Hippocampal formation (tissue), 2 donors: ENCODE results near the gene ENOX1.

ENCODE experiments used
- DNase-seq, 2 donors: peaks; one replicate each; lab custom pipeline; 2025; lab: John Stamatoyannopoulos, UW

The ENOX1 gene

GRCh38 chr13:43669964-43670363, 116.8 kb downstream of the ENOX1 start:
- no peak for DNase-seq

GRCh38 chr13:43669101-43669500, 117.7 kb downstream of the ENOX1 start:
- no peak for DNase-seq

DNA sequence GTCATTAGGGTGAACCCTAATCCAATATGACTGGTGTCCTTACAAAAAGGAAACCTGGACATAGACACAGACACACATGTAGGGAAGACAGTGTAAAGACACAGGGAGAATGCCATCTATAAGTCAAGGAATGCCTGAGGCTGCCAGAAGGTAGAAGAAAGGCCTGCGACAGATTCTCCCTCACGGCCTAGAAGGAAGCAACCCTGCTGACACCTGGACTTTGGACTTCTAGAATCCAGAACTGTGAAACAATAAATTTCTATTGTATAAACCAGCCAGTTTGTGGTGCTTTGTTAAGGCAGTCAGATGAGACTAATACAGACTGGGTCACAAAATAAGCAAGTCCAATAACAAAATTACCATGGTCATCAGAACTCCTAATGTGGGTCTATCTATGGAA, 120.4 kb downstream of the ENOX1 start:
- no peak for DNase-seq

DNA sequence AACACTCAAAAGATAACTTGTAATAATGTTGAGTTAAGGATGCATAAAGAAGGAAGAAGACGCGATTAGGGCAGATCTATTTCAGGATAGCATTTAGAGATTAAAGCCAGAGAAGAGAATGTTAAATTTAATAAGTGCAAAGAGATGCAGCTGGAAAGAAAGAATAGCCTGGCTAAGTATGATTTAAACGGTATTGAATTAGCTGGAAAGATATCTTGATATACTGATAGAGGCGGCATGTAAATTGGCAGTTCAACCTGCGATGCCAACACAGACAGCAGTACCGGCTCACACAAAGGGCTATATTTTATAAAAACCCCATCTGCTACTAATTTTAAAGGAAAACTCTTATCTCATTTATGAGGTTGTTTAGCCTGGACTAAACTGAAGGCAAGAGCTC, 121.4 kb downstream of the ENOX1 start:
- DNase-seq = no peak

- DNase-seq = no peak
Observed at GRCh38 chr13:43664700-43665191, 122.0 kb downstream of the ENOX1 start.

DNA sequence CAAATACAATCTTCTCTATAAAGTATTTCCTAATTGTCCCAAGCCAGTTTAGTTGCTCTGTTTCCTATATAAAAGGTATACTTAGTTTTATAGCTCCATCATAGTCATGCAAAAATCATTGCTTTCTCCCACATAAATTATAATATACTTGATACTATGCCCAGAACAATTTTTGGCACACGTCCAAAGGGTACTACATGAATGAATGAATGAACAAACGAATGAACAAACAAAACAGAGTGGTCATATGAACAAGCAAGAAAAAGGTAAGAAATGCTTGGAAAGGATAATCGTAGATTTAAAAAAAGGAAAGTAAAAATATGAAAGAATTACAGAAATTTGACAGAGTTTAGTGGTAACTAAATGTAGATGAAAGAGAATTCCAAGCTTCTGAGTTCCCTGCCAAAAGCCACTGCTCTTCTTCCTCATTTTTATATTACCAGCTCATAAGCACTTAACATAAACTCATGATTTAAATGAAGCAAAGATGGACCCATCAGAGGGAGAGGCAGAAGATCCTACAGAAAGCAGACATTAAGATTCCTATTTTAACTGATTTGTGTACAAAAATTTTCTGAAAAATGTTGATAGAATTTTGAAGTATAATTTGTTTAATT, 123.2 kb downstream of the ENOX1 start:
- DNase-seq = no peak

DNA sequence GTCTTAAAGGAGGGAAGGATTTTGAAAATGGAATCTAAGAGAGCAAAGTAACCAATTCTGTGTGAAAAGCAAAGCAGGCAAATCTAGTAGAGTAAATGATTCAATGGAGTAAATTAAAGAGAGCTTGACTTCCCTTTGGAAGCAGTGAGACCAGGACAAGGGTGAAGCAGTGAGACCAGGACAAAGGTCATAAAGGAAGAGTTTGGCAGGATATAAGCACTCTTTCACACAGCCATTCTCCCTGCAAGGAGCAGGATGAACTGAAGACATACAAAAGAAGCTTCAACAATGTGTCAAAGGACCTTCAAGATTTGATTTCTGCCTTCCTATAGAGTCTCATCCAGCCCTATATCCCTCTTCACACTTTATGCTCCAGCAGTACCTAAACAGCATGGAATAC, 123.8 kb downstream of the ENOX1 start:
- no peak for DNase-seq

DNA sequence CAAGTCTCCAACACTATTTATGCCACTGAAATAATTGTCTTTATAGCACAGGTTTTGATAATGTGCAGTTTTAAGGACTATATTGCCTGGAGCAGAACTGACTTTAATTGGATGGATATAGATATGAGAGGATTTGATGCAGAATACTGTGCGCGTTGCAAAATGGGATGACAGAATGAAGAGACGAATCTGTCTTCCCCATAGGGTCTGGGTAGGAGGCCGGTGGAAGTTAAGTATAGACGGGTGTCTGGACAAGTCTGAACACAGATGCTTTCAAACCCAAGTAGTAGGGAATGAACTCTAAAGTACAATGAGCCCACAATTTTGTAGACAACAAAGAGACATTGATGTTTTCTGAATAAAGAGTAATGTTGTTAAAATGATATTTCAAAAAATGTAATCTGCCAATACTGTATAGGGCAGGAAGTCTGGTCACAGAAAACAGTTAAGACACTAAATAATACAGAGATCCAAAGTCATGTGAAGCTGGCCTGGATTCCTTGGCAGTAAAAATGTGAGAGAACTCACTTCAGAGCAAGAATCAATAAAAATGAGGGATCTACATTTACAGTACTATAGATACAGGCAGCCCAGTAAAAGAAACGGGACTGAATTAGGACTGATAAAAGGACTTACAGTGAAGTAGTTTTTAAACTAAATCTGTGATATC, 125.5 kb downstream of the ENOX1 start:
- no peak for DNase-seq

- DNase-seq = no peak
Observed at GRCh38 chr13:43657485-43657884, 129.3 kb downstream of the ENOX1 start.

GRCh38 chr13:43653980-43654379, 132.8 kb downstream of the ENOX1 start:
- DNase-seq = no peak

DNA sequence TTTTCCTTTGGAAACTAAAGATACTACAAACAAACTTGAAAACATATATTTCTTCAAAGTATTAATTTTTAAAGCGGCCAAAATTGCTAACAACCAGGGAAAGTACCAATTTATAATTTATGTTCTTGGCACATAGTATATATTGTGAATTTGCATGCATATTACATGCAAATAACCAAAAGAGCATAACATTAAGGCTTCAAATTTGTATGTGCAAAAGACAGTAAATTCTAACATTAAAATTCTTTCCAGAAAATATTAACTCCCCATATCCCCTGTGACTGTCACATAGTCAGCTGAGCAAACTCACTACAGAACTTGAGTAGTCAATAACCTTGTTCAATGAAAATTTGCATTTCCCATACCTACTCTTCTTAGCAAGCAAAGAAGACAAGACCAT, 133.4 kb downstream of the ENOX1 start:
- DNase-seq = no peak

- DNase-seq = no peak
Observed at GRCh38 chr13:43652760-43653159, 134.0 kb downstream of the ENOX1 start.

DNA sequence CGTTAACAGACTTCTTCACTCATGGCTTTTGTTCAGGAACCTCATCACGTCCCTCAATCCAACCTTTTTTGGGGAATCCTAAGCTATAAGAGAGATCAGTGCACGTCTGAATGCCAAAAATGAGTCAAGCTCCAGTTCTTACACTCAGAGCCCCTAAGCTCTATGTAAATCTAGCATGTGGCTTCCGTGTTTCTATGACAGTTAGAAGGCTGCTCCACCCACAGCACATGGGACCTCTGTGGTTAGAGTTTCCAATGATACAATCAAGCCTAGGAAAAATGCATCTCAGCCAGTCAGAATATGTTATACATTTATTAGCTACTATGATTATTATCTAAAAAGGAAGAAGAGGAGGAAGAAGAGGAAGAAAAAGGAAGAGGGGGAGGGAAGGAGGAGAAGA, 135.9 kb downstream of the ENOX1 start:
- no peak for DNase-seq

- DNase-seq = no peak
Observed at GRCh38 chr13:43648733-43649132, 138.0 kb downstream of the ENOX1 start.

GRCh38 chr13:43647471-43647870, 139.3 kb downstream of the ENOX1 start:
- no peak for DNase-seq

GRCh38 chr13:43640476-43640875, 146.3 kb downstream of the ENOX1 start:
- no peak for DNase-seq

- DNase-seq = no peak
Observed at GRCh38 chr13:43631106-43631505, 155.7 kb downstream of the ENOX1 start.

DNA sequence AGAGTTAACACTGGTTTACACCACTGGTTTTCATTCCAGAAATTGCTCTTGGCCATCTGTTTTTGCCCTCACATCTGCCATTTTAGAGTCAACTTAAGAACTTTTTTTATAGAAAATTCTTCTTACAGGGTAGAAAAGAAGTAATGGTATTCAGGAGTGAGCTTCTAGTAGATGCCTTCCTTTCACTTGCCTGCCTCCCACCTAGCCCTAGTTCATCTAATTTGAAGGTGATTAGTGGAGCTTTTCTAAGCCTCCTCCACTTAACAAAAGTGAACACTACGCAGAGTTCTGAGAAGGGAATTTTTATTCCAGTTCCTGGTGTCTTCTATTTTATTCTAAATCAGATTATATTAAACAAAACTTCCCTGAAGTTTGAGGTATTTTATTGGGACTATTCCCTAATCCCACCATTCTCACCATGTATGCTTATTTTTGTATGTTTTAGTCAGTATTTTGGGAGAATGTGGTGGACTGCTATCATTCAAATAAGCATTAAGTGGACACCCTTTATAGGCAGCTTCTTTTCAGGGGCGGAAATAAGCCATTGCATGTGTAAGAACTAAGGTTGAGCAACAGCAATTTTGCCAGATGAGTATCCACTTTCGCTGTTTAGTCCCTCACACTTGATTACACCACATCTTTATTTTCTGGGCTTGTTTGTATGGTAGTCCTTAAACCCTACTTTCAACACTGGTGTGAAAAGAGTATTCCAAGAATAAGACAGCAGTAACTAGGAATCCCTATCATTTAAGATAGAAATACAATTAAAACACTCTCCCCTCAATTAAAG, 156.9 kb downstream of the ENOX1 start:
- no peak for DNase-seq

GRCh38 chr13:43626994-43627393, 159.8 kb downstream of the ENOX1 start:
- DNase-seq = no peak

GRCh38 chr13:43614063-43614462, 172.7 kb downstream of the ENOX1 start:
- DNase-seq = no peak

- no peak for DNase-seq
Observed at GRCh38 chr13:43611281-43612273, 175.2 kb downstream of the ENOX1 start.
